ENCODE results near the gene CEP112.

CEP112 gene

DNA sequence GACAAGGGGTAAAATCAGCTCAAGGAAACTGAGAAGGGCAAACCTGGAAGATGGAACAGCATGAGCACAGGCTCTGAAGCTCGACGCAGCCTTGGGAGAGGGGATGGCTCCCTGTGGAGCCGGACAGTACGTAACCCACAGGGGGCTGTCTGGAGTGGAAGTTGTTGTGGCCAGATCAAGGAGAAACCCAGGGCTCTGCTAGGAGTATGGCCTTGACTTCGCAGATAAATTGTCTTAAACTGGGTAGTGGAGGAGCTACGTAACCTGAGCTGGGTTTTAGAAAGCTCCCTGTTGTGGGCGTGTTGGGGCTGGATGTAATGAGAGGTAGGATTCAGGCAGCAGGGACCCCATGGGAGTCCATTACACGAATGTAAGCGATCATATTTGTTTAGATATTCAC, 605.0 kb downstream of the CEP112 start:
- DNase-seq, result peak; percentile 85

Measured in NCI-H2171 treated with DMSO at 0.1 percent for 48 hours (cell line).